Measurements from ENCODE around the gene COMMD9.

The COMMD9 gene

DNA sequence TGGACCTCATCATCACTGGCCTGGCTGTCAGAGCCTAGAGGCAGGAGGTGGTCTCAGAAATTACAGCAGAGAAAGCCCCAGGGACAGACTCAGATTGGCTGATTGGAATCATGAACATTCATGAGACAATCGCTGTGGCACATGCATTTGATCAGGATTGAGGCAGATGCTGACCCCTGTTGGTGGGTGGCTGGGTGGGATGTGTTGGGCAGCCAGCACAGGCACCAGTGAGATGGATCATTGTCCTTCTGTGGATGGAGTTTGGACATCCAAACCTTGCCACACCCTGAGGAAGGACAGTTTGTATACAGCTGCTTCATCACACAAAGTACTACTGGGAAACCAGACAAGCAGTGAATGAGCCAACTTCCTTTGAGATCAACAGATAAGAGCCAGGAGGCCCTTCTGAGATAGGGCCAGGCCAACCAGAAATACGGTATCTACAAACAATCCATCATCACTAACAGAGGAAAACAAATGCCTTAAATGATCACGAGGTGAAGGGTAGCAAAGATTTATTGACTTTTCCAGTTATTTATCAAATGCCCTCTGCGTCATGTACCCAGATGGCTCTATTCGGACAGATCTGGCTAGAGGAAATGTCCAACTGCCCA, 17.3 kb downstream of the COMMD9 start:
- H3K9me3 ChIP-seq (ENCODE audit: insufficient read depth, low read depth, low read length): no peaks in the 10 kb centered on the region
- peaks cover 9% of the 10 kb centered on the region for H3K4me1 ChIP-seq (ENCODE audit: insufficient read depth, low read length, poor library complexity, severe bottlenecking)
- TF ChIP-seq, protein P1, sequence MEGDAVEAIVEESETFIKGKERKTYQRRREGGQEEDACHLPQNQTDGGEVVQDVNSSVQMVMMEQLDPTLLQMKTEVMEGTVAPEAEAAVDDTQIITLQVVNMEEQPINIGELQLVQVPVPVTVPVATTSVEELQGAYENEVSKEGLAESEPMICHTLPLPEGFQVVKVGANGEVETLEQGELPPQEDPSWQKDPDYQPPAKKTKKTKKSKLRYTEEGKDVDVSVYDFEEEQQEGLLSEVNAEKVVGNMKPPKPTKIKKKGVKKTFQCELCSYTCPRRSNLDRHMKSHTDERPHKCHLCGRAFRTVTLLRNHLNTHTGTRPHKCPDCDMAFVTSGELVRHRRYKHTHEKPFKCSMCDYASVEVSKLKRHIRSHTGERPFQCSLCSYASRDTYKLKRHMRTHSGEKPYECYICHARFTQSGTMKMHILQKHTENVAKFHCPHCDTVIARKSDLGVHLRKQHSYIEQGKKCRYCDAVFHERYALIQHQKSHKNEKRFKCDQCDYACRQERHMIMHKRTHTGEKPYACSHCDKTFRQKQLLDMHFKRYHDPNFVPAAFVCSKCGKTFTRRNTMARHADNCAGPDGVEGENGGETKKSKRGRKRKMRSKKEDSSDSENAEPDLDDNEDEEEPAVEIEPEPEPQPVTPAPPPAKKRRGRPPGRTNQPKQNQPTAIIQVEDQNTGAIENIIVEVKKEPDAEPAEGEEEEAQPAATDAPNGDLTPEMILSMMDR (conservative IDR thresholded peaks at IDR 0.05; ENCODE audit: low read length): peak; percentile 40
- no peak for TF ChIP-seq EZH2phosphoT487 (IDR thresholded peaks at IDR 0.05; ENCODE audit: borderline replicate concordance)
- no peak overlapping the region for H3K4me3 ChIP-seq (ENCODE audit: low read length, poor library complexity, severe bottlenecking)
- H4K20me1 ChIP-seq (ENCODE audit: insufficient read depth, low read length, poor library complexity, severe bottlenecking): no peaks in the 10 kb centered on the region
- peaks cover 10% of the 10 kb centered on the region; the same call in 1 of the 2 replicates for H3K36me3 ChIP-seq (ENCODE audit: insufficient read depth, low read length)
- H3K9me2 ChIP-seq (replicated peaks; ENCODE audit: low read depth, low read length): no peaks in the 10 kb centered on the region
- H3K4me2 ChIP-seq (ENCODE audit: low read depth, low read length, poor library complexity, severe bottlenecking): no peak overlapping the region
- no peak overlapping the region for H3K9ac ChIP-seq (ENCODE audit: low read depth, low read length, poor library complexity, severe bottlenecking)
- H3K27me3 ChIP-seq (ENCODE audit: insufficient read depth, low read length, poor library complexity, severe bottlenecking): no peaks in the 10 kb centered on the region
- no peaks in the 10 kb centered on the region for H3K79me2 ChIP-seq (ENCODE audit: insufficient read depth, low read length)
- H3F3A ChIP-seq (ENCODE audit: low read depth): no peaks in the 10 kb centered on the region
- H2AFZ ChIP-seq (ENCODE audit: low read length): no peak overlapping the region

DNA sequence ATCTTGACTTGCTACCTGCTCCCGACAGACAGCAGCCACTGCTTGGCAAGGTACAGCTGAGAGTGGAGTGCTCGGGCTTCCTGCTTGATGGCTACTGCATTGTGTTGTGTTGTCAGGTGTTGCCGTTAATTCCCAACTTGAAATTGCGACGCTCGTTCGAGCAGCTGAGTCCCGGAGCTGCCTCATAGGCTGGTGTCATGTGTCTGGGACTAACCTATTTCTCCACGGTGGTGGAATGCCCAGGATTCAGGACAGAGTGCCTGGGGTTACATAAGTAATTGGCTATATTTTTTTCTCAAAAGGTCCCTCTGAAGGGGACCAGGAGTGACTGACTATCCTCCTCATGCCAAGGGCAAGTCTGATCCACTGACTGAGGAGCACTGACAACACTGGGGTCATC, 18.5 kb downstream of the COMMD9 start:
- Histone ChIP-seq H3F3A (ENCODE audit: low read depth) (no peaks in the 10 kb centered on the region), H2AFZ (ENCODE audit: low read length) (no peak overlapping the region)
- TF ChIP-seq EZH2phosphoT487 (IDR thresholded peaks at IDR 0.05; ENCODE audit: borderline replicate concordance): no peak
- TF ChIP-seq, protein P1 (conservative IDR thresholded peaks at IDR 0.05; ENCODE audit: low read length): no peak

DNA sequence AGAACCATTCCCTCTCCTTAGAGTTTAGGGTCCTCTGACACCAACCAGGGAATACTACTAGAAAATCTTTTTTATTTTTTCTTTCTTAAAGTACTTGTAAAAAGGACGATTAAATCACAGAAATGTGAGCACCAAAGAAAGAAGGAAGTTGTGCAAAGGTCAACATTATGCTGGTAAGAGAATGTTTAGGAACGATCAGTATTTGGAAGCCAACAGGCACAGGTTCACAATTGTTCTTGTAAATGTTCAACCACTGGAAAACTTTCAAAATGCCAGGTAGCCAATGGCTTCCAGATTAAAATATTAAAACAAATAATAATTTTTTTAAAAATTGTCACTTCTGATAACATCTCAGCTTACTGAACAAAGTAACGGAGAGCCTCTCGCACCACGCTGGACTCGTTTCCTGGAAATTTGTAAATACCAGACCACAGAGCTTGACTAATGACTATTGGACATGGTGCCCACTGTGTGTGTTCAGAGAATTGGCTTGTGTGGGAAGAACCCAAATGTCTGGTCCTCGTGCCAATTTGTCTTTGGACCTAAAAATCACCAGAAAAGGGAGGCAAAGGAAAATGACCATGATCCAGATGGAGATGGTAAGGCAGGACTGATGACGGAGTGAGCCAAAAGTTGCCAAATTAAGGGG, 20.8 kb downstream of the COMMD9 start:
- no peak overlapping the region for H3K9ac ChIP-seq (ENCODE audit: low read depth, low read length, poor library complexity, severe bottlenecking)
- H4K20me1 ChIP-seq (ENCODE audit: insufficient read depth, low read length, poor library complexity, severe bottlenecking): no peaks in the 10 kb centered on the region
- H3K4me1 ChIP-seq (ENCODE audit: insufficient read depth, low read length, poor library complexity, severe bottlenecking): peaks cover 9% of the 10 kb centered on the region
- no peak overlapping the region for H2AFZ ChIP-seq (ENCODE audit: low read length)
- TF ChIP-seq EZH2phosphoT487 (IDR thresholded peaks at IDR 0.05; ENCODE audit: borderline replicate concordance): no peak
- TF ChIP-seq, protein P1 (conservative IDR thresholded peaks at IDR 0.05; ENCODE audit: low read length): no peak
- no peaks in the 10 kb centered on the region for H3K9me2 ChIP-seq (replicated peaks; ENCODE audit: low read depth, low read length)
- no peak overlapping the region for H3K4me3 ChIP-seq (ENCODE audit: low read length, poor library complexity, severe bottlenecking)
- no peaks in the 10 kb centered on the region for H3K36me3 ChIP-seq (ENCODE audit: insufficient read depth, low read length)
- no peaks in the 10 kb centered on the region for H3K27me3 ChIP-seq (ENCODE audit: insufficient read depth, low read length, poor library complexity, severe bottlenecking)
- no peaks in the 10 kb centered on the region for H3K79me2 ChIP-seq (ENCODE audit: insufficient read depth, low read length)
- no peaks in the 10 kb centered on the region for H3K9me3 ChIP-seq (ENCODE audit: insufficient read depth, low read depth, low read length)
- no peaks in the 10 kb centered on the region for H3F3A ChIP-seq (ENCODE audit: low read depth)
- no peak overlapping the region for H3K4me2 ChIP-seq (ENCODE audit: low read depth, low read length, poor library complexity, severe bottlenecking)

More for the DNA sequence above, 18.5 kb downstream of the COMMD9 start:
- Histone ChIP-seq H3K4me1 (ENCODE audit: insufficient read depth, low read length, poor library complexity, severe bottlenecking) (peaks cover 9% of the 10 kb centered on the region), H3K4me3 (ENCODE audit: low read length, poor library complexity, severe bottlenecking) (no peak overlapping the region), H4K20me1 (ENCODE audit: insufficient read depth, low read length, poor library complexity, severe bottlenecking) (no peaks in the 10 kb centered on the region), H3K79me2 (ENCODE audit: insufficient read depth, low read length) (no peaks in the 10 kb centered on the region), H3K36me3 (ENCODE audit: insufficient read depth, low read length) (peaks cover 10% of the 10 kb centered on the region; the same call in 1 of the 2 replicates), H3K27me3 (ENCODE audit: insufficient read depth, low read length, poor library complexity, severe bottlenecking) (no peaks in the 10 kb centered on the region), H3K9me2 (replicated peaks; ENCODE audit: low read depth, low read length) (no peaks in the 10 kb centered on the region), H3K9me3 (ENCODE audit: insufficient read depth, low read depth, low read length) (no peaks in the 10 kb centered on the region), H3K4me2 (ENCODE audit: low read depth, low read length, poor library complexity, severe bottlenecking) (no peak overlapping the region), H3K9ac (ENCODE audit: low read depth, low read length, poor library complexity, severe bottlenecking) (no peak overlapping the region)
